ENCODE results near the gene BST1.
A peak's percentile ranks its signal among the peaks of the same experiment; 100 is the strongest.

Gene BST1

DNA sequence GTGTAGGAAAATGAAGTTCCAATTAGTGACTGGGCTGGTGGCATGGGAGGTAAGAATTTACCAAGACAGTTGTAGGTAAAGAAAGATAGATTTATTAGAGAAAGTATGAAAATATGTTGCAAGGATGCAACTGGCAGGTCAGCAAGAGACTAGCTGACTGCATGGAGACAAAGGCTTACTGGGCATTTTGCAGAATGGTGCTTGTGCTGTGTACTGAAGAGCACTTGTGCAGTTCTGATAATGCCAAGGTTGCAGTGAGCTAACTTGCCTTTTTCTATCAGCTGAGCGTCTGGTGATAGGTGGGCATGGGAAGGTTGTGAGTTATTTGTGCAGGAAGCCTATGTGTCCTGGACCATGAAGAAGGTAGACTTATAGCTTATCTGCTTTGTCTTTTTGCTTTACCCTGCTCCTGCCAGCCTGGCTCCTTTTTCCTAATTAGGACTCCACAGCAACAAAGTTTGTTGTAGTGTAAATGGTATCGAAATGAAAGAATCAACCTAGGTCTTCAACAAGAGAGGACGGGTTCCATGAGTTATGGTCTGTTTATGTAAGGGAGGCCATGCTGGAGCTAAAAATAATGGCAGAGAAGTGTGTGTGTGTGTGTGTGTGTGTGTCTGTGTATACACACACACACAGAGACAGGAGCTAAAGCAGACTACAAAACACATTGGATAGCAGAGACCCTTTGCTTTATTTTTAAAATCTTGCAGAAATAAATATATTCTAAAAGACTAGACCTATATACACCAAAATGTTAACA is 15.0 kb downstream of the BST1 start:
- DNase-seq, result peak; percentile 88
- Histone ChIP-seq H3K4ac (ENCODE audit: low read depth in 1 of 2, low read length in 2 of 2) (no peak overlapping the region), H3K4me2 (ENCODE audit: low read length, poor library complexity, severe bottlenecking) (no peak overlapping the region), H2BK12ac (ENCODE audit: low read length in 2 of 2) (no peak overlapping the region), H2AFZ (ENCODE audit: low read depth, low read length) (no peak overlapping the region), H3K14ac (ENCODE audit: low read length in 2 of 2) (no peak overlapping the region), H2BK5ac (ENCODE audit: low read depth, low read length, poor library complexity, severe bottlenecking) (no peak overlapping the region), H3K27me3 (ENCODE audit: control insufficient read depth in 1 of 2, insufficient read depth in 1 of 2, low read length in 2 of 2) (no peaks in the 10 kb centered on the region), H4K8ac (ENCODE audit: low read length) (no peak overlapping the region), H3K4me1 (ENCODE audit: control insufficient read depth, insufficient read depth, low read depth, low read length) (peaks cover 5% of the 10 kb centered on the region), H3K9ac (ENCODE audit: low read length) (no peak overlapping the region), H3K36me3 (ENCODE audit: control insufficient read depth in 1 of 2, insufficient read depth in 2 of 2, low read depth in 1 of 2, low read length in 2 of 2) (peaks cover 0 to 31% of the 10 kb centered on the region in 2 experiments), H3K27ac (ENCODE audit: low read length, poor library complexity, severe bottlenecking) (peak overlapping the region; percentile 71), H4K91ac (ENCODE audit: low read length) (peak overlapping the region; percentile 2), H2BK15ac (ENCODE audit: low read depth, poor library complexity, severe bottlenecking) (no peak overlapping the region), H3K23ac (ENCODE audit: low read length in 2 of 2) (no peak overlapping the region), H2AK5ac (ENCODE audit: low read length, severe bottlenecking) (no peak overlapping the region), H2BK120ac (ENCODE audit: low read depth, low read length) (no peak overlapping the region), H3K4me3 (ENCODE audit: insufficient read depth in 1 of 2, low read depth in 1 of 2, low read length in 2 of 2) (no peak overlapping the region), H3K9me3 (ENCODE audit: control insufficient read depth, low read length) (no peaks in the 10 kb centered on the region), H3K18ac (ENCODE audit: low read depth in 1 of 2, low read length in 2 of 2) (peak overlapping the region; percentile 17 to 41), H3K79me1 (replicated peaks; ENCODE audit: low read length, poor library complexity, severe bottlenecking) (no peaks in the 10 kb centered on the region)
- 21% methylated on average over 3 of the region's 3 CpGs for WGBS

DNA sequence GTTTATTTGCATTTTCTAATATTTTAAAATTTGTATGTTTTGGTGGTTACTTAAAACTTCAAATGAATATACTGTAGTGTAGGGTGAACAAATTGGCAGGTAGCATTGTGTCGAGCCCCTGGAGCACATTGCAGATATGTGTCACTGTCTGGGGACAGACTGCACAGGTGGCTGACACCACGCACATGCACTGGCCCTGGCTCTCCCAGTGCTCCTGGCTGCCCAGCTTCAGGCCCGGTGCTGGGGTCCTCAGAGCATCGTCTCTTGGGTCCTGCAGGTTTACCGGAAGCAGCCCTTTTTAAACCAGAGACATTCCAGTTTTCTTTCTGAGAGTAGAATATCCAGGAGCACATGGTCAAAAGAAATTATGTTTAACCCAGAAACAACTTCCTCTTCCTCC is 15.6 kb downstream of the BST1 start:
- no peak overlapping the region for H3K23ac ChIP-seq (ENCODE audit: low read length in 2 of 2)

DNA sequence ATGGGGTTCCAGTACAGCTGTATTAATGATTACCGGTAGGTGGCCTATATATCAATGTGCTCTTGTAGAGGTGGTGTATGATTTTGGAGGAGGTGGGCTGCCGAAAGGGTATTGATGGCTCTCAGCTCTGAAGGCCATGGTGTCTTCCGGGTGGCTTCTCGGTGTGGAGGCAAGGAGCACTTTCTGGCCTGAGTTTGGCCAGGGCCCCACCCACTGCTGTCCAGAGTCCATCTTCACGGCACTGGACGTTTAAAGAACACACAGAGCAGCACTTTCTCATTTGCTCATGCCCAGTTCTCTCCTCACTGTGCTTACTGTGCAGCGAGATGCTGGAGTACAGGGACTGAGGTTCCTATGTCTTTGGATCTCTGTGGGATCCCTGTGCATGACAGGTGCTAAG is 16.1 kb downstream of the BST1 start:
- DNase-seq, result no peak
- Histone ChIP-seq H2AK5ac (ENCODE audit: low read length, severe bottlenecking) (peak overlapping the region; percentile 73), H3K4ac (ENCODE audit: low read depth in 1 of 2, low read length in 2 of 2) (peak overlapping the region; percentile 65), H2AFZ (ENCODE audit: low read depth, low read length) (peak overlapping the region; percentile 32), H3K4me1 (ENCODE audit: control insufficient read depth, insufficient read depth, low read depth, low read length) (peaks cover 5% of the 10 kb centered on the region), H3K18ac (ENCODE audit: low read depth in 1 of 2, low read length in 2 of 2) (peak overlapping the region; percentile 76 to 88), H2BK15ac (ENCODE audit: low read depth, poor library complexity, severe bottlenecking) (peak overlapping the region; percentile 39), H3K23ac (ENCODE audit: low read length in 2 of 2) (peak overlapping the region in 1 of 2 experiments; percentile 43), H3K36me3 (ENCODE audit: control insufficient read depth in 1 of 2, insufficient read depth in 2 of 2, low read depth in 1 of 2, low read length in 2 of 2) (peaks cover 0 to 36% of the 10 kb centered on the region in 2 experiments), H3K14ac (ENCODE audit: low read length in 2 of 2) (peak overlapping the region; percentile 50 to 71), H3K9me3 (ENCODE audit: control insufficient read depth, low read length) (no peaks in the 10 kb centered on the region), H4K8ac (ENCODE audit: low read length) (peak overlapping the region; percentile 80), H3K4me2 (ENCODE audit: low read length, poor library complexity, severe bottlenecking) (no peak overlapping the region), H2BK5ac (ENCODE audit: low read depth, low read length, poor library complexity, severe bottlenecking) (no peak overlapping the region), H2BK12ac (ENCODE audit: low read length in 2 of 2) (peak overlapping the region; percentile 92 to 99), H2BK120ac (ENCODE audit: low read depth, low read length) (no peak overlapping the region), H3K79me1 (replicated peaks; ENCODE audit: low read length, poor library complexity, severe bottlenecking) (no peaks in the 10 kb centered on the region), H3K27me3 (ENCODE audit: control insufficient read depth in 1 of 2, insufficient read depth in 1 of 2, low read length in 2 of 2) (no peaks in the 10 kb centered on the region), H3K9ac (ENCODE audit: low read length) (no peak overlapping the region), H4K91ac (ENCODE audit: low read length) (peak overlapping the region; percentile 93), H3K4me3 (ENCODE audit: insufficient read depth in 1 of 2, low read depth in 1 of 2, low read length in 2 of 2) (no peak overlapping the region), H3K27ac (ENCODE audit: low read length, poor library complexity, severe bottlenecking) (no peak overlapping the region)
- 96% methylated on average over 6 of the region's 7 CpGs for WGBS

More for the DNA sequence above, 15.6 kb downstream of the BST1 start:
- Histone ChIP-seq H4K91ac (ENCODE audit: low read length) (peak overlapping the region; percentile 60), H3K18ac (ENCODE audit: low read depth in 1 of 2, low read length in 2 of 2) (peak overlapping the region in 1 of 2 experiments; percentile 98), H3K4ac (ENCODE audit: low read depth in 1 of 2, low read length in 2 of 2) (peak overlapping the region in 1 of 2 experiments; percentile 89), H3K4me3 (ENCODE audit: insufficient read depth in 1 of 2, low read depth in 1 of 2, low read length in 2 of 2) (no peak overlapping the region), H3K4me2 (ENCODE audit: low read length, poor library complexity, severe bottlenecking) (no peak overlapping the region), H2BK5ac (ENCODE audit: low read depth, low read length, poor library complexity, severe bottlenecking) (no peak overlapping the region), H3K14ac (ENCODE audit: low read length in 2 of 2) (peak overlapping the region in 1 of 2 experiments; percentile 91), H3K27ac (ENCODE audit: low read length, poor library complexity, severe bottlenecking) (no peak overlapping the region), H3K79me1 (replicated peaks; ENCODE audit: low read length, poor library complexity, severe bottlenecking) (no peaks in the 10 kb centered on the region), H4K8ac (ENCODE audit: low read length) (peak overlapping the region; percentile 45), H3K36me3 (ENCODE audit: control insufficient read depth in 1 of 2, insufficient read depth in 2 of 2, low read depth in 1 of 2, low read length in 2 of 2) (peaks cover 0 to 32% of the 10 kb centered on the region in 2 experiments), H2BK12ac (ENCODE audit: low read length in 2 of 2) (peak overlapping the region in 1 of 2 experiments; percentile 100), H2BK15ac (ENCODE audit: low read depth, poor library complexity, severe bottlenecking) (peak overlapping the region; percentile 15), H2BK120ac (ENCODE audit: low read depth, low read length) (no peak overlapping the region), H3K9ac (ENCODE audit: low read length) (no peak overlapping the region), H3K9me3 (ENCODE audit: control insufficient read depth, low read length) (no peaks in the 10 kb centered on the region), H3K4me1 (ENCODE audit: control insufficient read depth, insufficient read depth, low read depth, low read length) (peaks cover 5% of the 10 kb centered on the region), H2AK5ac (ENCODE audit: low read length, severe bottlenecking) (peak overlapping the region; percentile 31), H2AFZ (ENCODE audit: low read depth, low read length) (no peak overlapping the region), H3K27me3 (ENCODE audit: control insufficient read depth in 1 of 2, insufficient read depth in 1 of 2, low read length in 2 of 2) (no peaks in the 10 kb centered on the region)
- no peak for DNase-seq
- 89% methylated on average over 4 of the region's 5 CpGs for WGBS

DNA sequence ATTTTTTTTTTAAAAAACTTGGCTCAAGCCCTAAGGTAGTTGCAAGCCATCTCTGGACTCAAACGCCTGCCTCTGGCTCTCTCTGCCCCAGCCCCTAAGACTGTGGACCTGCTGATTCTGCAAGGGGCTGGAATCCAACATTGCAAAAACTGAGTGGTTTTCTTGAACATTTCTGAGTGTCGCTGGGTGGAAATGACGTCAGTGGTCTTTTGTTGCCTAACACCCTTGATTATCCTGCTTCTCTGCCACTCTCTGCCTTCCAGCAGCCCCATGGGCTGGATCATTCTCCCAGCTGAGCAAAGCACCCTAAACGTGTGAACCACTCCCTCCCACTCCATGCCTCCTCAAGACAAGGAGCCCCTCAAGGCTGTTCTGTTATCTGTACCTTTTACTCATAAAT is 16.6 kb downstream of the BST1 start:
- Histone ChIP-seq H3K4me3 (ENCODE audit: insufficient read depth in 1 of 2, low read depth in 1 of 2, low read length in 2 of 2) (no peak overlapping the region), H3K27me3 (ENCODE audit: control insufficient read depth in 1 of 2, insufficient read depth in 1 of 2, low read length in 2 of 2) (no peaks in the 10 kb centered on the region)

More for the DNA sequence above, 16.6 kb downstream of the BST1 start:
- Histone ChIP-seq H2BK12ac (ENCODE audit: low read length in 2 of 2) (peak overlapping the region in 1 of 2 experiments; percentile 67), H3K36me3 (ENCODE audit: control insufficient read depth in 1 of 2, insufficient read depth in 2 of 2, low read depth in 1 of 2, low read length in 2 of 2) (peaks cover 0 to 37% of the 10 kb centered on the region in 2 experiments), H3K18ac (ENCODE audit: low read depth in 1 of 2, low read length in 2 of 2) (peak overlapping the region in 1 of 2 experiments; percentile 81), H3K9ac (ENCODE audit: low read length) (no peak overlapping the region), H3K23ac (ENCODE audit: low read length in 2 of 2) (no peak overlapping the region), H2BK5ac (ENCODE audit: low read depth, low read length, poor library complexity, severe bottlenecking) (no peak overlapping the region), H3K4me2 (ENCODE audit: low read length, poor library complexity, severe bottlenecking) (no peak overlapping the region), H3K4me1 (ENCODE audit: control insufficient read depth, insufficient read depth, low read depth, low read length) (peaks cover 5% of the 10 kb centered on the region), H3K79me1 (replicated peaks; ENCODE audit: low read length, poor library complexity, severe bottlenecking) (no peaks in the 10 kb centered on the region), H2BK15ac (ENCODE audit: low read depth, poor library complexity, severe bottlenecking) (no peak overlapping the region), H4K8ac (ENCODE audit: low read length) (no peak overlapping the region), H3K27ac (ENCODE audit: low read length, poor library complexity, severe bottlenecking) (no peak overlapping the region), H2AK5ac (ENCODE audit: low read length, severe bottlenecking) (no peak overlapping the region), H4K91ac (ENCODE audit: low read length) (no peak overlapping the region), H3K14ac (ENCODE audit: low read length in 2 of 2) (no peak overlapping the region), H3K4ac (ENCODE audit: low read depth in 1 of 2, low read length in 2 of 2) (peak overlapping the region in 1 of 2 experiments; percentile 65), H2AFZ (ENCODE audit: low read depth, low read length) (no peak overlapping the region), H3K9me3 (ENCODE audit: control insufficient read depth, low read length) (no peaks in the 10 kb centered on the region), H2BK120ac (ENCODE audit: low read depth, low read length) (no peak overlapping the region)
- 63% methylated on average over 4 of the region's 4 CpGs for WGBS
- DNase-seq, result peak; percentile 85

Measured in mesenchymal stem cell (in vitro differentiated cells and primary cell).